ENCODE results near the gene SLC6A9. TPM values are rescaled to one million over a fixed set of nuclear protein-coding genes. Genes with fewer than 3 reads are reported as not detected.
A peak's percentile ranks its signal among the peaks of the same experiment; 100 is the strongest.

The SLC6A9 gene
- total RNA-seq, 1 donor from 2014 or later = 2.9 TPM

- FAIRE-seq (no peak), DNase-seq (ENCODE audit: low spot score in 2 of 2) (no peak)
These were observed 18.6 kb upstream of the SLC6A9 start for GRCh38 chr1:44049839-44050238.

- DNase-seq (ENCODE audit: low spot score in 2 of 2) (no peak), FAIRE-seq (no peak)
These were observed 17.4 kb upstream of the SLC6A9 start for GRCh38 chr1:44048532-44049215.

GRCh38 chr1:44047131-44047530 lies 15.9 kb upstream of the SLC6A9 start:
- no peak for DNase-seq (ENCODE audit: low spot score in 2 of 2)
- FAIRE-seq = no peak

- FAIRE-seq = no peak
- DNase-seq (ENCODE audit: low spot score in 2 of 2) = no peak
These were observed 13.8 kb upstream of the SLC6A9 start for GRCh38 chr1:44045064-44045463.

GRCh38 chr1:44044071-44044801 lies 13.0 kb upstream of the SLC6A9 start:
- no peak for DNase-seq (ENCODE audit: low spot score in 2 of 2)
- no peak for FAIRE-seq

- FAIRE-seq = no peak
- DNase-seq (ENCODE audit: low spot score in 2 of 2) = no peak
These were observed 12.2 kb upstream of the SLC6A9 start for GRCh38 chr1:44043176-44044070.

- DNase-seq (ENCODE audit: low spot score in 2 of 2) (no peak), FAIRE-seq (no peak)
These were observed 9.6 kb upstream of the SLC6A9 start for GRCh38 chr1:44040846-44041245.

- DNase-seq (ENCODE audit: low spot score in 2 of 2) = no peak
- FAIRE-seq = no peak
These were observed 9.2 kb upstream of the SLC6A9 start for GRCh38 chr1:44040418-44040817.

GRCh38 chr1:44038876-44039657 lies 7.8 kb upstream of the SLC6A9 start:
- DNase-seq (ENCODE audit: low spot score in 2 of 2) = no peak
- FAIRE-seq = no peak

- DNase-seq (ENCODE audit: low spot score in 2 of 2) (no peak), FAIRE-seq (no peak)
These were observed 5.9 kb upstream of the SLC6A9 start for GRCh38 chr1:44037154-44037553.

- FAIRE-seq (no peak), DNase-seq (ENCODE audit: low spot score in 2 of 2) (peak; percentile 48 to 65)
These were observed 5.3 kb upstream of the SLC6A9 start for GRCh38 chr1:44036409-44037139.

- DNase-seq (ENCODE audit: low spot score in 2 of 2) = no peak
- FAIRE-seq = no peak
These were observed 4.6 kb upstream of the SLC6A9 start for GRCh38 chr1:44035726-44036408.

GRCh38 chr1:44034976-44035716 lies 3.9 kb upstream of the SLC6A9 start:
- DNase-seq (ENCODE audit: low spot score in 2 of 2) (no peak), FAIRE-seq (no peak)

- FAIRE-seq = no peak
- DNase-seq (ENCODE audit: low spot score in 2 of 2) = no peak
These were observed 3.2 kb upstream of the SLC6A9 start for GRCh38 chr1:44034423-44034822.

- no peak for DNase-seq (ENCODE audit: low spot score in 2 of 2)
- FAIRE-seq = no peak
These were observed 2.5 kb upstream of the SLC6A9 start for GRCh38 chr1:44033756-44034155.

- FAIRE-seq = no peak
These were observed 1.8 kb upstream of the SLC6A9 start for GRCh38 chr1:44033041-44033575.

GRCh38 chr1:44032170-44032790 lies 1.0 kb upstream of the SLC6A9 start:
- FAIRE-seq (no peak), DNase-seq (ENCODE audit: low spot score in 2 of 2) (no peak)

More at GRCh38 chr1:44033041-44033575, 1.8 kb upstream of the SLC6A9 start:
- DNase-seq (ENCODE audit: low spot score in 2 of 2) = no peak

All from frontal cortex (tissue), 4 donors.